Astrocyte (in vitro differentiated cells and primary cell): ENCODE data around the gene MARF1. TPM values are rescaled to one million over a fixed set of nuclear protein-coding genes. Genes with fewer than 3 reads are reported as not detected.
A peak's percentile ranks its signal among the peaks of the same experiment; 100 is the strongest.
"Not testable (repeated sequence)": the region's sequence is repeated elsewhere in the genome, so short reads cannot be mapped to it uniquely, and the experiment has no call there.

Experiments used
- DNase-seq: peaks from one replicate; pipeline ENCODE4 v3.0.0-alpha.2; 2010; ENCODE audit warnings: low read depth
- FAIRE-seq: peaks from 2 replicates; lab custom pipeline; 2011; peaks lifted over from hg19 to GRCh38; lab: Jason Lieb, UNC
- H2AFZ ChIP-seq: 2 replicates; pipeline ENCODE4 v1.6.0; 2012; ENCODE audit warnings: low read depth, low read length, inconsistent platforms
- H3K27ac ChIP-seq: 2 replicates; pipeline ENCODE4 v1.5.1; 2011; ENCODE audit warnings: low read depth, low read length, inconsistent platforms
- H3K27me3 ChIP-seq: 2 replicates; pipeline ENCODE4 v1.6.0; 2011; ENCODE audit warnings: low read length, inconsistent platforms; ENCODE audit not compliant: insufficient read depth
- H3K36me3 ChIP-seq: 2 replicates; pipeline ENCODE4 v1.5.1; 2011; ENCODE audit warnings: low read length, inconsistent platforms; ENCODE audit not compliant: insufficient read depth
- H3K4me1 ChIP-seq: 2 replicates; pipeline ENCODE4 v1.5.1; 2011; ENCODE audit warnings: low read length, inconsistent platforms; ENCODE audit not compliant: insufficient read depth
- H3K4me2 ChIP-seq: 2 replicates; pipeline ENCODE4 v1.6.0; 2012; ENCODE audit warnings: low read length, inconsistent platforms
- H3K4me3 ChIP-seq: 2 replicates; pipeline ENCODE4 v1.5.1; 2011; ENCODE audit warnings: low read depth, mild to moderate bottlenecking, low read length, inconsistent platforms; ENCODE audit not compliant: insufficient read depth
- H3K79me2 ChIP-seq: 2 replicates; pipeline ENCODE4 v1.6.0; 2012; ENCODE audit warnings: mild to moderate bottlenecking, low read length, inconsistent platforms; ENCODE audit not compliant: insufficient read depth
- H3K9ac ChIP-seq: 2 replicates; pipeline ENCODE4 v1.6.0; 2012; ENCODE audit warnings: mild to moderate bottlenecking, low read length, inconsistent platforms
- H3K9me3 ChIP-seq: 2 replicates; pipeline ENCODE4 v1.5.1; 2012; ENCODE audit warnings: low read depth, mild to moderate bottlenecking, low read length, inconsistent platforms; ENCODE audit not compliant: insufficient read depth
- H4K20me1 ChIP-seq: 2 replicates; pipeline ENCODE4 v1.6.0; 2012; ENCODE audit warnings: low read length, inconsistent platforms; ENCODE audit not compliant: insufficient read depth
- H3K27ac Mint-ChIP-seq: one replicate; pipeline ENCODE4 v1.8.0; 2021; ENCODE audit warnings: mild to moderate bottlenecking, mixed read lengths; ENCODE audit not compliant: unreplicated experiment
- H3K27me3 Mint-ChIP-seq: one replicate; pipeline ENCODE4 v1.8.0; 2021; ENCODE audit warnings: low read depth, mixed read lengths; ENCODE audit not compliant: unreplicated experiment
- H3K36me3 Mint-ChIP-seq: one replicate; pipeline ENCODE4 v1.8.0; 2021; ENCODE audit warnings: low read depth, mixed read lengths; ENCODE audit not compliant: unreplicated experiment
- H3K4me1 Mint-ChIP-seq: one replicate; pipeline ENCODE4 v1.8.0; 2021; ENCODE audit warnings: low read depth, mixed read lengths; ENCODE audit not compliant: unreplicated experiment
- H3K4me3 Mint-ChIP-seq: one replicate; pipeline ENCODE4 v1.8.0; 2021; ENCODE audit warnings: mild to moderate bottlenecking, moderate library complexity, mixed read lengths; ENCODE audit not compliant: unreplicated experiment
- H3K9me3 Mint-ChIP-seq: one replicate; pipeline ENCODE4 v1.8.0; 2021; ENCODE audit warnings: mild to moderate bottlenecking, mixed read lengths; ENCODE audit not compliant: unreplicated experiment
- CTCF ChIP-seq: IDR thresholded peaks from 2 replicates; pipeline ENCODE4 v1.5.1; 2011; ENCODE audit warnings: low read depth, mild to moderate bottlenecking, inconsistent platforms, low read length, moderate library complexity; ENCODE audit not compliant: insufficient read depth
- EZH2 ChIP-seq: IDR thresholded peaks from 2 replicates; pipeline ENCODE4 v1.6.1; 2012; ENCODE audit warnings: mild to moderate bottlenecking, low read length, inconsistent platforms; ENCODE audit not compliant: insufficient read depth
- total RNA-seq: library from RNA; stranded (reverse); gene quantifications from 2 replicates; pipeline ENCODE4 v1.2.1, GENCODE V29; 2021

Gene MARF1
- total RNA-seq, 1 donor from 2014 or later, result 47.4 TPM

- Mint-ChIP-seq H3K27ac (no peak overlapping the region), H3K36me3 (peaks cover 48% of the 10 kb centered on the region), H3K4me1 (peaks cover 16% of the 10 kb centered on the region), H3K27me3 (no peaks in the 10 kb centered on the region), H3K9me3 (peaks cover 2% of the 10 kb centered on the region), H3K4me3 (no peak overlapping the region)
- TF ChIP-seq EZH2, result no peak
- no peak for TF ChIP-seq CTCF
- Histone ChIP-seq H3K4me3 (no peak overlapping the region), H3K27ac (no peak overlapping the region), H3K79me2 (no peaks in the 10 kb centered on the region), H3K4me2 (no peak overlapping the region), H2AFZ (no peak overlapping the region), H3K9ac (no peak overlapping the region), H3K4me1 (peaks cover 7% of the 10 kb centered on the region), H3K36me3 (peaks cover 24% of the 10 kb centered on the region), H4K20me1 (peaks cover 9% of the 10 kb centered on the region), H3K9me3 (no peaks in the 10 kb centered on the region), H3K27me3 (no peaks in the 10 kb centered on the region)
- FAIRE-seq (no peak), DNase-seq (no peak)
Measured at GRCh38 chr16:15608398-15609285, 34.3 kb downstream of the MARF1 start.

- DNase-seq, result peak; percentile 72
- Mint-ChIP-seq H3K4me1 (peaks cover 15% of the 10 kb centered on the region), H3K9me3 (peaks cover 2% of the 10 kb centered on the region), H3K4me3 (no peak overlapping the region), H3K36me3 (peaks cover 53% of the 10 kb centered on the region), H3K27me3 (no peaks in the 10 kb centered on the region), H3K27ac (no peak overlapping the region)
- Histone ChIP-seq H3K36me3 (peaks cover 28% of the 10 kb centered on the region), H4K20me1 (peaks cover 9% of the 10 kb centered on the region), H3K9me3 (no peaks in the 10 kb centered on the region), H3K27me3 (no peaks in the 10 kb centered on the region), H3K27ac (no peak overlapping the region), H2AFZ (no peak overlapping the region), H3K4me2 (no peak overlapping the region), H3K4me3 (no peak overlapping the region), H3K4me1 (peaks cover 7% of the 10 kb centered on the region), H3K9ac (no peak overlapping the region), H3K79me2 (no peaks in the 10 kb centered on the region)
- FAIRE-seq, result no peak
- TF ChIP-seq CTCF (no peak), EZH2 (no peak)
Measured at GRCh38 chr16:15607700-15608396, 35.1 kb downstream of the MARF1 start.

- not testable (repeated sequence) for H3K4me1 ChIP-seq, H3K4me2 ChIP-seq, H3K4me3 Mint-ChIP-seq, FAIRE-seq, H3K27me3 Mint-ChIP-seq, DNase-seq, H3K4me3 ChIP-seq, H3K27me3 ChIP-seq, H3K9ac ChIP-seq, H2AFZ ChIP-seq, H3K79me2 ChIP-seq, H4K20me1 ChIP-seq, H3K27ac Mint-ChIP-seq, H3K9me3 ChIP-seq, H3K9me3 Mint-ChIP-seq, H3K27ac ChIP-seq
- Mint-ChIP-seq H3K4me1 (peaks cover 15% of the 10 kb centered on the region), H3K36me3 (peaks cover 51% of the 10 kb centered on the region)
- H3K36me3 ChIP-seq, result peaks cover 30% of the 10 kb centered on the region
Measured at GRCh38 chr16:15607221-15607699, 35.7 kb downstream of the MARF1 start.
